Activated T-cell treated with anti-CD3 and anti-CD28 coated beads, Interleukin-2, amount 50 U/mL, for 72 hours (primary cell): ENCODE results near the gene PSRC1. TPM values are rescaled to one million over a fixed set of nuclear protein-coding genes. Genes with fewer than 3 reads are reported as not detected.
A peak's percentile ranks its signal among the peaks of the same experiment; 100 is the strongest.

Source experiments
- ATAC-seq, 2 donors: fragments of 150-1000 bp; cut with Tn5 transposase; replicated peaks in 1 of 2; 2 replicates each; pipeline ENCODE4 v1.10.0; 2021; ENCODE audit warnings: moderate library complexity in 2 of 2, mild to moderate bottlenecking in 1 of 2
- DNase-seq, 2 donors: peaks; one replicate each; pipeline ENCODE4 v3.0.0; 2021 to 2022; ENCODE audit warnings: mixed read lengths in 1 of 2
- H3K27ac Mint-ChIP-seq: one replicate; pipeline ENCODE4 v1.8.0; 2022; ENCODE audit warnings: mild to moderate bottlenecking, moderate library complexity, mixed read lengths
- H3K27me3 Mint-ChIP-seq: one replicate; pipeline ENCODE4 v1.8.0; 2022; ENCODE audit warnings: low read depth, mixed read lengths
- H3K36me3 Mint-ChIP-seq, 2 donors: one replicate each; pipeline ENCODE4 v1.8.0; 2022; ENCODE audit warnings: mixed read lengths in 2 of 2, mild to moderate bottlenecking in 1 of 2; ENCODE audit not compliant: insufficient read depth in 2 of 2
- H3K4me1 Mint-ChIP-seq: one replicate; pipeline ENCODE4 v1.8.0; 2022; ENCODE audit warnings: low read depth, mixed read lengths
- H3K4me3 Mint-ChIP-seq, 2 donors: one replicate each; pipeline ENCODE4 v1.8.0; 2022; ENCODE audit warnings: mild to moderate bottlenecking in 2 of 2, mixed read lengths in 2 of 2, moderate library complexity in 2 of 2
- H3K9me3 Mint-ChIP-seq, 2 donors: one replicate each; pipeline ENCODE4 v1.8.0; 2022; ENCODE audit warnings: mixed read lengths in 2 of 2
- total RNA-seq, 2 donors: library from RNA; stranded (reverse); gene quantifications; one replicate each; pipeline ENCODE4 v1.2.3, GENCODE V29; 2022

The PSRC1 gene
- total RNA-seq, 2 donors from 2014 or later = 17.5 to 18.3 TPM

DNA sequence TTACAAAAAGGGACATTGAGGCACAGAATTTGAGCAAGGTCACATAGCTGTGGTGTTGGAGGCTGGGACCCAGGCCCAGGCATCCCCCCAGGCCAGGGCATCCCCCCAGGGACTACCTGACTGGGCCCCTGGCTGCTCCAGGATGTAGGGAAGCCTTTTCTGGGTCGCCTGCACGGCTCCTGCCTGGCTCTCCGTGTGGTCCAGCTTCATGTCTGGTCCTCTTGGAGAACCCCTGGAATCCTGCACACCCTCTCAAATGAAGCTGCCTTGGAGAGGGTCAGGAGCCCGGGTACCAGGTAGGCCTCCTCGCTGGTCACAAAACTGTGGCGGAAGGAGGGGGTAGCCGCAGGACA, 34.5 kb downstream of the PSRC1 start:
- no peak overlapping the region for H3K4me3 Mint-ChIP-seq
- H3K27me3 Mint-ChIP-seq = peaks cover 16% of the 10 kb centered on the region
- DNase-seq = no peak
- H3K4me1 Mint-ChIP-seq = peaks cover 5% of the 10 kb centered on the region
- no peaks in the 10 kb centered on the region for H3K9me3 Mint-ChIP-seq
- H3K27ac Mint-ChIP-seq = no peak overlapping the region
- ATAC-seq = no peak
- H3K36me3 Mint-ChIP-seq = no peaks in the 10 kb centered on the region

DNA sequence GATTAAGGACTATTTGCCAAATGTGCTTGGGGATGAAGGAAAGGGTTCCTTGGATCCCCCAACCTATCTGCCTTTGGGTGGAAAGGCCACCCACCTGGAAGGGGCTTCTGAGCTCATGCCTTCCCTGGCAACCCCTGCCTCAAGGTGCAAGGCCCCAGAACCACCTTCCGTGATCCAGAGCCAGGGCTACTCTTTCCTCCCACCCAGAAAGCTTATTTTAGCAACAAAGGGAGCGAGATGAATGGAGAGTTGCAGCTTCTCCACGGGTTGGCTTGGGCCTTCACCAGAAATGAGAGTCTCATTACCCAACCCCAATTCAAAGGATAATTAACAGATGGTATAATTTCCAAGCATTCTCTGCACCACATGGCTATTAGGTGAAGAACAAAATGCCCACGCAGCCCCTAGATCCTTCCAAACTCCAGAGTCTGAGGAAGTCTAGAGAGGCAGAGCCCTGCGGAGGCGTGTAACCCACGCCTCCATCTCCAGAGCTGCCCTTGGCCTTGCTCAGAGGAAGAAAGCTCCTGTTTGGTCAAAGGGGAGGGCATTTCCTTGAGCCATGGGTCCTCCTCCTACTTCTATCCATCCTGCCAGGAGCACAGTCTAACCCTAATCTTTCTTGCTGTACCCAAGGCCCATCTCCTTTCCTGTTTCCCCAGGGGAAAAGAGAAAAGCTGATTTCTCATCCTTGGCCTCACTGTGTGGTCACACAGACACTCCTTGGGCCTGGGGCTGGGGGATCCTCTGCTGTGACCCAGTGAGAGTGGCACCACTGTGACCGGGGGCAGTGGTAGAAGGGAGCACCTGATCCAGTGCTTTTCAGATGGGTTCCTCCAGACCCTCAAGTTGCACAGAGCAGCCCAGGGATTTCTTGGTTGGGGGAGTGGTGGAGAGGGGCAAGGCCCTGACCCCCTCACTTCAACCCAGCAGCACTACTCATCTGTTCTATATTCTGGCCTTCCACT, 35.3 kb downstream of the PSRC1 start:
- H3K4me3 Mint-ChIP-seq = no peak overlapping the region

DNA sequence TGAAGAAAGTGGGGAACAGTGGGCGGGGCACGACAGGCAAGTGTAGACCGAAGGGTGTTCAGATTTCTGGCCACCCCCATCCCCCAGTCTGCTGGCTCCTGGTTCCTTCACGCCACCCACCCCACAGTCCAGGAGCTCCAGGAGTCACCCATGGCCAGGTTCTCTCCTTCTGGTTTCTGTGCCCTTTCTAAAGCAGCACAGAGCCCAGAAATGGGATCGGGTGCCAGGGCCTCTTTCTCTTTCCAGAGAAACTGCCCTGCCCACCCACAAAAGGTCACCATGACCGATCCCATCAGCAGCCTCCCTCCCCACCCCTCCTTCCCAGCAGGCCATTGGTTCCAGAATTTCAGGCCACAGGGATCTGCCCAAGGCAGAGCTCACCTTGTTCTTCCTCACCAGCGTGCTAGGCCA, 36.8 kb downstream of the PSRC1 start:
- H3K4me1 Mint-ChIP-seq = peaks cover 19% of the 10 kb centered on the region
- no peaks in the 10 kb centered on the region for H3K9me3 Mint-ChIP-seq
- ATAC-seq = no peak
- DNase-seq = no peak
- H3K27me3 Mint-ChIP-seq = peaks cover 35% of the 10 kb centered on the region
- no peak overlapping the region for H3K27ac Mint-ChIP-seq
- no peak overlapping the region for H3K4me3 Mint-ChIP-seq
- no peaks in the 10 kb centered on the region for H3K36me3 Mint-ChIP-seq

More for the DNA sequence above, 35.3 kb downstream of the PSRC1 start:
- Mint-ChIP-seq H3K36me3 (no peaks in the 10 kb centered on the region), H3K4me1 (peaks cover 6% of the 10 kb centered on the region), H3K27me3 (peaks cover 23% of the 10 kb centered on the region), H3K9me3 (no peaks in the 10 kb centered on the region), H3K27ac (no peak overlapping the region)
- DNase-seq = no peak
- ATAC-seq = no peak

DNA sequence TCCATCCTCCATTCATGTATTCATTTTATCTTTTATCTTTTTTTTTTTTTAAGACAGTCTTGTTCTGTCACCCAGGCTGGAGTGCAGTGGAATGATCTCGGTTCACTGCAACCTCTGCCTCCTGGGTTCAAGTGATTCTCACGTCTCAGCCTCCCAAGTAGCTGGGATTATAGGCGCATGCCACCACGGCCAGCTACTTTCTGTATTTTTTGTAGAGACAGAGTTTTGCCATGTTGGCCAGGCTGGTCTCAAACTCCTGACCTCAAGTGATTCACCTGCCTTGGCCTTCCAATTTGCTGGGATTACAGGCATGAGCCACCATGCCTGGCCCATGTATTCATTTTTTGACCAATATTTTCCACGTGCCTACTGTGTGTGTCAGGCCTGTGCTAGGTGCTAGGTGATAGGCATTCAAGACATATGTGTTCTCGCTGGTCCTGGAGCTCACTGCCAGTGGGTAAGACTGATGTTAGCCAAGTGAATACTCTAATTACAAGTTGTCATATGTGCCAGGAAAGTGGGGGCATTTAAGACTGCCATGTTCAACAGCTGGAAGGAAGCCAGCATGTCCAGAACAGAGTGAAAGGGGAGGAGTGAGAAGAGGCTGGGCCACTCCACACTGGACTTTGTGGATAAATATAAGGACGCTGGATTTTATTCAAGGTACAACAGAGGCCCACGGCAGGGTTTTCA, 38.9 kb downstream of the PSRC1 start:
- peaks cover 15% of the 10 kb centered on the region for H3K4me1 Mint-ChIP-seq
- no peaks in the 10 kb centered on the region for H3K36me3 Mint-ChIP-seq
- peaks cover 35% of the 10 kb centered on the region for H3K27me3 Mint-ChIP-seq
- H3K4me3 Mint-ChIP-seq = no peak overlapping the region
- DNase-seq (no peak), ATAC-seq (no peak)
- H3K27ac Mint-ChIP-seq = no peak overlapping the region
- H3K9me3 Mint-ChIP-seq = no peaks in the 10 kb centered on the region

DNA sequence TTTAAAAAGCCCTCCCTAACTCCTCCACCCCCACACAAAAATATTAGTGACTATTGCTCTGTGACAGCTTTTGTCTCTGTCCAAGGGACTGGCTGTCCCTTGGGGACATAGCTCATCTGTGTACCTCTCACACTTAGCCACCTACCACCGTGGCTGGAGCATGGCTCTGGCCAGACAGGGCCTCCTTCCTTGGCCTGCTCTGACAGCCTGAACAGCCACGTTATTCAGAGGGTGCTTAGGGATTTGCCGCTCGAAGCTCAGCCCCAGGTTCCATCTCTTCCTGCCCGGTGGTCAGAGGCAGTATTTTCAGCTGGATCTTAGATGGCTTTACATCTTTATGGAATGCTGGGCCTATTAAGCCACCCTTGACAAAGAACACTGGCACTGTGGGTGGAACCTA, 39.7 kb downstream of the PSRC1 start:
- Mint-ChIP-seq H3K9me3 (no peaks in the 10 kb centered on the region), H3K4me1 (peaks cover 14% of the 10 kb centered on the region), H3K36me3 (peaks cover 0 to 3% of the 10 kb centered on the region in 2 donors), H3K4me3 (no peak overlapping the region), H3K27ac (no peak overlapping the region), H3K27me3 (peaks cover 35% of the 10 kb centered on the region)
- DNase-seq (no peak), ATAC-seq (no peak)

DNA sequence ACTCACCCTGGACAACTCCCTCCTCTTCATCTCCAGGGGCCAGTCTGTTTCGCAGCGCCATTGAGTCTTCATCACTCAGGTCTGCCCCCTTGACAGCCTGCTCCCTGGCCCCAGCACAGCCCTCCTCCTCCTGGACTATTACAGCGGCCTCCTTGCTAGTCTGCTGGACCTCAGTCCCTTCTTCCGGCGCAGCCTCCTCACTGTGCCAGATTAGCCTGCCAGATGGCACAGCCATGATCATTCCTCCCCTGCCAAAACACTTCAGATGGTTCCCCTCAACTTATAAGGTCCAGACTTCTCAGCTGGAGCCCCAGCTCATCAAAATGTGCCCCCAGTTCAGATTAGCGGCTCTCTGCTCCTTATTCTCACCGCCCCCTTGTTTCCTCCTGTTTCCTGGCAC, 40.6 kb downstream of the PSRC1 start:
- DNase-seq (no peak), ATAC-seq (no peak)
- peaks cover 17% of the 10 kb centered on the region for H3K4me1 Mint-ChIP-seq
- H3K36me3 Mint-ChIP-seq = peaks cover 1 to 3% of the 10 kb centered on the region in 2 donors
- H3K27ac Mint-ChIP-seq = no peak overlapping the region
- no peak overlapping the region for H3K4me3 Mint-ChIP-seq
- no peaks in the 10 kb centered on the region for H3K9me3 Mint-ChIP-seq
- peaks cover 35% of the 10 kb centered on the region for H3K27me3 Mint-ChIP-seq

DNA sequence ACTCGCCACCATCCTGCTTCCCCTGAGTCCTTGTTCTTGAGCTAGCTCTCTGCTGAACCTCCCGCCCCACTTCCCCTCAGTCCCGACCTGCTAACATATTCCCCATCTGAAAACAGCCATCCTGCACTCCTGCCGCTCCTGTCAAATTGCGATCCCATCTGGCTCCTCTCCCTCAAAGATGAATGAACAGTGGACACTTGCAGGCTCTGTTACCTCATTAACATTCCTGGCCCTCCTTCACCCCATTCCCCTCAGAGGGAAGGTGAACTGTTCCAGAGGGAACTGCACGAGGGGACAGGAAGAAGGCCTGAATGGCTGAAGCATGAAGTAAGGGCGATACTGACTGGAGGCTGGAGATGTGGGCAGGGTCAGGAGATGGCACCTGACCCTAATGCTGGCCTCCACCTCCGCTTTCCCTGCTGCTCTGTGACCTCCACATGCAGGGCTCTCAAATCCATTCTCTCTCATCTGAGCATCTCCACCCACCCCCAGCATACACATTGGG, 41.1 kb downstream of the PSRC1 start:
- Mint-ChIP-seq H3K27me3 (peaks cover 35% of the 10 kb centered on the region), H3K4me3 (peak overlapping the region in 1 of 2 donors; percentile 35), H3K36me3 (peaks cover 1 to 3% of the 10 kb centered on the region in 2 donors), H3K4me1 (peaks cover 19% of the 10 kb centered on the region), H3K27ac (no peak overlapping the region), H3K9me3 (no peaks in the 10 kb centered on the region)
- ATAC-seq = no peak
- no peak for DNase-seq

DNA sequence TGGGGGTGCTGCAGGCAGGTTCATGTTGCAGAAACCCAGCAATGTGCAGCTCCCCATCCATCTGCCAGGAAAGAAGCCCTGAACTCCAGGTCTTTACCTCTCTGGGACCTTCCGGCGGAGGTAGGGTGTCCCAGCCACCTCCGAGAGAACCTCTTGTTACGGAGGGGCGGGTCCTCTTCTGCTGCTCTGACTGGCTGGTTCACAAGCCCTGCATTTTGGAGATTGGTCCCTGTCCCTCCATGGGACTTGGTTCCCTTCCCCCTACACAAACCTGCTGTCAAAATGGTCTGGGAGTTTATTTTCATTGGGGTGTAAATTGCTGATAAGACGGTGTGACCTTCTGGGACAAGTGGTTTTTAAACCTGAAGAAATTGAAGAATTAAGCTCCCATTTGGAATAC, 41.6 kb downstream of the PSRC1 start:
- peaks cover 1 to 3% of the 10 kb centered on the region in 2 donors for H3K36me3 Mint-ChIP-seq
- no peak for ATAC-seq
- DNase-seq = no peak
- peaks cover 19% of the 10 kb centered on the region for H3K4me1 Mint-ChIP-seq
- H3K27me3 Mint-ChIP-seq = peaks cover 30% of the 10 kb centered on the region
- no peaks in the 10 kb centered on the region for H3K9me3 Mint-ChIP-seq
- no peak overlapping the region for H3K27ac Mint-ChIP-seq
- H3K4me3 Mint-ChIP-seq = no peak overlapping the region

DNA sequence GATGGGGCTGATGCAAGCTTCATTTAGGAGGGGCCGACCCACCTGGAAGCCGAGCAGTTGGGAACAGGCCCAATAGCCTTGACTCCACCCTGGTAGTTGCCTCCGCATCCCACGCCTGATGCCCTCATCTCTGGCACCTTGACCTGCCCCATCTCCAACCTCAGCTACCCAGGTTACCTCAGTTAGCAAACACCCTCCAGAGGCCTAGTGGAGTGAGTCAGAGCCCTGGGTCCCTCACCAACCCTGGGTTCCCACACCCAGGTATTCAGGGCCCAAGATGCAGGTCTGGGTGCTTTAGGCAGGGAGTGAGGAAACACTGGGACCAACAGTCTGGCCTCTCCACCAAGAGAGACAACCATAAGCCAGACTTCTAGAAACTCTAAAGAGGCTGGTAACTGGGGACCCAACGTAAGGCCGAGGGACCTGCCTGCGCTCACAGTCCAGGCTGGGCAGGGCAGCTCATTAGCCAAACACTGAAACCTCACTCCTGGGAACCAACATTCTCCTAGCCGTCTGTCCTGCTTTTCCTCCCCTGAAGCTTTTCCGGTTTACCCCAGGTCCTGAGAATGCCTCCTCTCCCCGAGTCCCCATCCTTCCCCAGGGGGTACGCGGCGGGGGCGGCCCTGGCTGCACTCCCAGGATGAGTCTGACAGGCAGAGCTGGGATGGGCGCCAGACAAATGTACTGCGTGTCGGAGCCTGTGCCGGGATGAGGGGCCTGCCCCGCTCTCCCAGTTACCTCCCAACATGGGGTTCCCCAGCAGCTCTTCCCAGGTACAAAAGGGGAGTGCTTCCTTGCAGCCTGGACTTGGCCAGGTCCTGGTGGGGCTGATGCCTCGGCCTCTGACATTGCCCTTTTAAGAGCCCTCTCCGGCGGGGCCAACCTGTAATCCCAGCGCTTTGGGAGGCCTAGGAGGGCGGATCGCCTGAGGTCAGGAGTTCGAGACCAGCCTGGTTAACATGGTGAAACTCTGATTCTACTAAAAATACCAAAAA, 42.5 kb downstream of the PSRC1 start:
- peak in 1 of 2 donors; percentile 8 for ATAC-seq
- Mint-ChIP-seq H3K36me3 (peaks cover 1 to 8% of the 10 kb centered on the region in 2 donors), H3K27me3 (peaks cover 30% of the 10 kb centered on the region), H3K4me3 (no peak overlapping the region), H3K9me3 (no peaks in the 10 kb centered on the region), H3K4me1 (peaks cover 19% of the 10 kb centered on the region), H3K27ac (no peak overlapping the region)
- no peak for DNase-seq

DNA sequence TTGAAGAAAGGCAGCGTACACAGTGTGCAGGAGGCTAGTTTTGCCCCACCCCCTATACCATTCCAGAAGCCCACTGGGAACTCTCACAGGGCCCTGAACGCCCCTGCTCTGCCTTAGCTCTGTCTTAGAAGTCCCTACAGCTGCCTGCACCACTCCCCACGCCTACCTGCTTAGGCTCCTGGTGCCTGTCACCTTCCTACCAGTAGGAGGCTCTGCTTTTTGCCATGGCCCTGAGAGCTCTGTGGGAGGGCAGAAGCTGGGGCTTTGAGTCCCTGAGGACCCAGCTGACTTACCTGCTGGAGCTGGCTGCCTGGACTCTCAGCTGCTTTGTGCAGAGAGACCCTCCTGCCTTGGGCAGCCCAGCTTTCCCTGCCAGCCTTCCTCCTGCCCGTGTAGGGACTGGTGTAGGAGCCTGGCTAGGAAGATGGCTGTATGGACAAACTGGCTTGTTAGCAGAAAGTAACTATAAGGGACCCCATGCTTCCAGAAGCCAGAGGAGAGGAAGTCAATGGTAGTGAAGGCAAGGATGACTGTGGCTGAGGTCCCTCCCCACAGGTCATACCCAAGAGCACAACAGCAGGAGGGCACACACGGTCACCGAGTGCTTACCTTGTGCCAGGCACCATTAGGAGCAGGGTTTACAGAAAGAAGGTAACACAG, 43.4 kb downstream of the PSRC1 start:
- H3K4me1 Mint-ChIP-seq = peaks cover 19% of the 10 kb centered on the region
- H3K27me3 Mint-ChIP-seq = peaks cover 27% of the 10 kb centered on the region
- H3K36me3 Mint-ChIP-seq = peaks cover 1 to 15% of the 10 kb centered on the region in 2 donors
- no peak overlapping the region for H3K27ac Mint-ChIP-seq
- no peak overlapping the region for H3K4me3 Mint-ChIP-seq
- DNase-seq (peak; percentile 37 to 48), ATAC-seq (peak; percentile 63 to 69)
- H3K9me3 Mint-ChIP-seq = no peaks in the 10 kb centered on the region

DNA sequence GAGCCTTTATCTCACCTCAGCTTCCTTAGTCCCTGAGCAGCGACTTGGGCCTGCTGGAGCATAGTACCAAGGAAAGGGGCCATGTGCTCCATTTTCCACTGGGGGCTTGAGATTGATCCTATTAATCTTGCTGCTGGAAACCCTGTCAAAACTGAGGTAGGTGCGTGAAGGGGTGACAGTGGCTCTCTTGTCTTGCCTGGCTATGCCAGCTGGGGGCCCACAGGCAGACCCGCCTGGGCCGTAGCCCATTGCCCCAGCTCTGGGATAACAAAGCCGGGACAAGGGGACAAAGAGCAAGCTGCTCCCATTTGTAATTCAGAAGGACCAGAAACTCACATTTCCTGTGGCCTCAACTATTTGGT, 43.9 kb downstream of the PSRC1 start:
- H3K9me3 Mint-ChIP-seq = no peaks in the 10 kb centered on the region
- no peak for DNase-seq

DNA sequence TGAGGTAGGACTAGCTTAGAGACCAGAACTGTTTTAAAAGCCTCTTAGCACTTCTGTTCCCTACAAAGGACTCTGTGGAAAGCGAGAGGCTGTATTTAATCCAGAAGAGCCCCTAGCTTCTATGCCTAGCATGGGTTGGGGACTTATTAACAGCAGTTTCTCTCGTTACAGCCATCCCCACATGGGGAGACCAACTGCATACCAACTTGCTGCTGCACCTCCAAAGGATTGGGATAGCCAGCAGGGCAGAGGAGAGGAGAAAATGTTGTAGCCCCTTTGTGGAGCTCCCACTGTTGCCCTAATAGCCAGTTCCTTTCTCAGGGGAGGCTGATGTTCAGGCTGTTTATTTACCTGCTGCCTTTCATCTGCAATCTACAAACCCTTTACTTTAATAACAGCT, 44.6 kb downstream of the PSRC1 start:
- Mint-ChIP-seq H3K27ac (no peak overlapping the region), H3K4me3 (no peak overlapping the region), H3K4me1 (peaks cover 19% of the 10 kb centered on the region), H3K36me3 (peaks cover 1 to 19% of the 10 kb centered on the region in 2 donors), H3K27me3 (peaks cover 19% of the 10 kb centered on the region), H3K9me3 (no peaks in the 10 kb centered on the region)
- no peak for DNase-seq
- no peak for ATAC-seq

More for the DNA sequence above, 43.9 kb downstream of the PSRC1 start:
- H3K27me3 Mint-ChIP-seq = peaks cover 21% of the 10 kb centered on the region
- no peak for ATAC-seq
- peaks cover 1 to 19% of the 10 kb centered on the region in 2 donors for H3K36me3 Mint-ChIP-seq
- peaks cover 19% of the 10 kb centered on the region for H3K4me1 Mint-ChIP-seq
- no peak overlapping the region for H3K27ac Mint-ChIP-seq
- H3K4me3 Mint-ChIP-seq = no peak overlapping the region
